Measurements from ENCODE around the gene IMMP1L.

Gene IMMP1L

DNA sequence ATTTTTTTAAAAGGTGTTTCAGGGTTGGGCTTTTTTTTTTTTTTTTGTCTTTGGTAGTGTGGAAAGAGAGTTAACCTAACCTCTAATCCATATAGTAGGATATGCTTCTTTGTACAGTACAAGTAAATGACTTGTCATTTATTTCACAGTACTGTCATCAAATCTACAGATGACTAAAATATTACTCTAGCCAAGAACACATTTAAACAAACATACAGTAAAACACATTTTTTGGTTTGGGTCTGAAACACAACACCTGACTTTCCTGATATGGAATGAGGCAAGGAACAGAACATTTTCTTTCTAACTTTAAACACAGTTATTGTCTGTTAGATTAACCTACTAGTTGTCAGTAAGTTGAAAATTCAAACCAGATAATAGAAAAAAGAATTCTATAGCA, 68.1 kb downstream of the IMMP1L start:
- Histone ChIP-seq H3K36me3 (ENCODE audit: control insufficient read depth, insufficient read depth, low read length) (no peaks in the 10 kb centered on the region), H3K27ac (ENCODE audit: insufficient read depth, low read length, poor library complexity, severe bottlenecking) (no peak overlapping the region), H3K4me1 (ENCODE audit: control insufficient read depth, insufficient read depth, low read length, poor library complexity, severe bottlenecking) (no peaks in the 10 kb centered on the region), H3K9me3 (ENCODE audit: control insufficient read depth, low read length) (no peaks in the 10 kb centered on the region), H3K27me3 (replicated peaks; ENCODE audit: control insufficient read depth, insufficient read depth, low read length, poor library complexity, severe bottlenecking) (no peaks in the 10 kb centered on the region), H3K4me3 (ENCODE audit: insufficient read depth, low read depth, low read length, poor library complexity, severe bottlenecking) (no peak overlapping the region)
- DNase-seq, result no peak

DNA sequence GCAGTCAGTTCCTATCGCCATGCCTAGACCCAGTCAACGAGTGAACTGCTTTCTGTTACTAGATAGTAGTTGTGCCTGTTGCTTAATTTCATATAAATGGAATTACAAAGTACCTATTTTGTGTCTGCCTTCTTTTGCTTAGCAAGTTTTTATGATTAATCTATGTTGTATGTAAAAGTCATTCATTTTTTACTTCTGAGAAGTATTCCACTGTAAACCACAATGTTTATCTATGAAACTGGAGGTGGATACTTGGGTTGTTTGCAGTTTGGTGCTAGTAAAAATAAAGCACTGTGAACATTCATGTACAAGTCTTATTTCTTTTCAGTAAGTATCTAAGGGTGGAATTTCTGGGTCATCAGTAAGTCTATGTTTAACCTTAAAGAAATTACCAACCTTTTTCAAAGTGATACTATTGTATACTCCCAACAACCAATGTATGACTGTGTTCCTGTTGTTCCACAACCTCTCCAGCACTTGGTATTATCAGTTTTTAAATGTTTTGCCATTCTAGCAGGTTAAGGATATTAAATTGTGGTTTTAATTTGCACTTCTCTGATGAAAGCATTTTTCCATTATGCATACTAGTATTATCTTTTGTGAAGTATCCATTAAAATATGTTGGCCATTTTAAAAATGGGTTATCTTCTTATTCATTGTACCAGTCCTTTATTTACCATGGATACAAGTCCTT, 71.5 kb downstream of the IMMP1L start:
- H3K4me3 ChIP-seq (ENCODE audit: insufficient read depth, low read depth, low read length, poor library complexity, severe bottlenecking), result no peak overlapping the region
- no peaks in the 10 kb centered on the region for H3K9me3 ChIP-seq (ENCODE audit: control insufficient read depth, low read length)
- no peak for DNase-seq
- no peaks in the 10 kb centered on the region for H3K27me3 ChIP-seq (replicated peaks; ENCODE audit: control insufficient read depth, insufficient read depth, low read length, poor library complexity, severe bottlenecking)
- H3K4me1 ChIP-seq (ENCODE audit: control insufficient read depth, insufficient read depth, low read length, poor library complexity, severe bottlenecking), result no peaks in the 10 kb centered on the region
- H3K27ac ChIP-seq (ENCODE audit: insufficient read depth, low read length, poor library complexity, severe bottlenecking), result no peak overlapping the region
- no peaks in the 10 kb centered on the region for H3K36me3 ChIP-seq (ENCODE audit: control insufficient read depth, insufficient read depth, low read length)

DNA sequence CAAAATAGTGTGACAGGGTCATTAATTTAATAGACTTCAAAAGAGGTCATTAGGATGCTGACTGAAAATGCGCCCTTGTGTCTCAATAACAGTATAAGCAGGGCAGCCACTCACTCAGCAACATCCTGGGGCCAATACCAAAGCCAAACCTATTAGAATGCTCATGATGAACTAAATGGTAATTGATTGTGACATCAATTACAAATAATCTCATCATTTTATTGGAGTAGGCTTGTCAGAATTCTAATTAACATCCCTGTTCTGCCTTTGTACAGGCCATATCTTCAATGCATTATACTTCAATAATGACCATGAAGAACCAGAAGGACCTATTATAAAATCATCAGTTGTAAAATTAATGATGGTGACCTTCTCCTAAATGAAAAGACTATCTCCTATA, 75.6 kb downstream of the IMMP1L start:
- no peak for DNase-seq
- no peaks in the 10 kb centered on the region for H3K4me1 ChIP-seq (ENCODE audit: control insufficient read depth, insufficient read depth, low read length, poor library complexity, severe bottlenecking)
- no peak overlapping the region for H3K27ac ChIP-seq (ENCODE audit: insufficient read depth, low read length, poor library complexity, severe bottlenecking)
- H3K4me3 ChIP-seq (ENCODE audit: insufficient read depth, low read depth, low read length, poor library complexity, severe bottlenecking), result no peak overlapping the region
- no peaks in the 10 kb centered on the region for H3K9me3 ChIP-seq (ENCODE audit: control insufficient read depth, low read length)
- no peaks in the 10 kb centered on the region for H3K27me3 ChIP-seq (replicated peaks; ENCODE audit: control insufficient read depth, insufficient read depth, low read length, poor library complexity, severe bottlenecking)
- H3K36me3 ChIP-seq (ENCODE audit: control insufficient read depth, insufficient read depth, low read length), result no peaks in the 10 kb centered on the region

DNA sequence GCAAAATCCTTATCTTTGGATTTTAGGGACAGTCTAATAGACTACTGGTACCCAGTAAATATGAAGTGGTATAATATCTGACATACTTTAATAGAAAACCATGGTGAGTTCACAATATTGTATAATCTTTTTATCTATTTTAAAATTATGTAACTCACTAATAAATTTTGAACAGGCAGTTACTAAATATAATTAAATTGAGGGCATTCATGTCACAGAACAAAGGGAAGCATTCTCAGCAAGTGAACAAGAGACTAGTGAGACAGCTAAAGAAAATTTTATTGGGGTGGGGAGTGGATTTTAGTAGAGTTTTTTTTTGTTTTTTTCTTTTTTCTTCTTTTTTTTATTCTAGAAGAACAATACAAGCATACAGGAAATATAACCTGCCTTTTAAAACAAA, 84.8 kb downstream of the IMMP1L start:
- H3K4me3 ChIP-seq (ENCODE audit: insufficient read depth, low read depth, low read length, poor library complexity, severe bottlenecking), result no peak overlapping the region
- no peak overlapping the region for H3K27ac ChIP-seq (ENCODE audit: insufficient read depth, low read length, poor library complexity, severe bottlenecking)
- no peaks in the 10 kb centered on the region for H3K27me3 ChIP-seq (replicated peaks; ENCODE audit: control insufficient read depth, insufficient read depth, low read length, poor library complexity, severe bottlenecking)
- DNase-seq, result no peak
- peaks cover 3% of the 10 kb centered on the region for H3K36me3 ChIP-seq (ENCODE audit: control insufficient read depth, insufficient read depth, low read length)
- H3K9me3 ChIP-seq (ENCODE audit: control insufficient read depth, low read length), result no peaks in the 10 kb centered on the region
- no peaks in the 10 kb centered on the region for H3K4me1 ChIP-seq (ENCODE audit: control insufficient read depth, insufficient read depth, low read length, poor library complexity, severe bottlenecking)

DNA sequence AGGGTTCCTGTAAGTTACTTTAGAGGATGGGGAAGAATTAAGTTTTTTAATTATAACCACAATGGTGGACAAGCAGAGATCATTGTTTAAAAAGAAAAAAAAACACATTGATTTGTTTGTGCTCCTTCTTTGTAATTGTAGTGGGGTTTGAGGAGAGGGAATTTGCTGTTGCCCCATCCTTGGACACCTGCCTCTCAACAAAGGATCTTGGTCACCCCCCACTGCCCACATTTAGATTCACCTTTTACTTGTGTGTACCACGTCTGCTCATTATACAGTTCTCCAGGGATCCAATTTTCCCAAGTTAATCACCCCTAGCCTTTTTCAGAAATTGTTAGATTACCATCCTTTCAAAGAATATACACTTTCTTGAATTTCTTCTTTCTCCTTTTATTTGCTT, 86.7 kb downstream of the IMMP1L start:
- H3K27me3 ChIP-seq (replicated peaks; ENCODE audit: control insufficient read depth, insufficient read depth, low read length, poor library complexity, severe bottlenecking), result no peaks in the 10 kb centered on the region
- H3K4me3 ChIP-seq (ENCODE audit: insufficient read depth, low read depth, low read length, poor library complexity, severe bottlenecking), result no peak overlapping the region
- no peak overlapping the region for H3K27ac ChIP-seq (ENCODE audit: insufficient read depth, low read length, poor library complexity, severe bottlenecking)
- DNase-seq, result no peak
- no peaks in the 10 kb centered on the region for H3K4me1 ChIP-seq (ENCODE audit: control insufficient read depth, insufficient read depth, low read length, poor library complexity, severe bottlenecking)
- H3K36me3 ChIP-seq (ENCODE audit: control insufficient read depth, insufficient read depth, low read length), result peaks cover 3% of the 10 kb centered on the region
- no peaks in the 10 kb centered on the region for H3K9me3 ChIP-seq (ENCODE audit: control insufficient read depth, low read length)

DNA sequence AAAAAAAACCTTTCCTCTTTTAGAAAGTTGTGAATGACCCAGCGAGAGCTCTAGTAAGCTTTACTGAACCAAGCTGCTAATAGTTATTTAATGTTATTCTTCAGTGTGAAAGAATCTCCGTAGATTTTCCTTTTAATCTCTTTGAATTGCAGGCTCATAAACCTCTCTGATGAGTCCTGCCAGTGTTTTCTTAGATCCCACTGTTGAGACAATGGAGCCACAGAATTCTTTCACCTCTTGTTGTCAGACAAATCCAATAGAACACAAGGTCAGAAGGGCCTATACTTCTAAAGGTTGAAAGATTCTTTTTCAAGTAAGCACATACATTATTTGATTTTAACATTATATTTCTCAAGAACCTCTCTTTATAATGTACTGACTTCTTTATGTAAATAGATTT, 87.6 kb downstream of the IMMP1L start:
- H3K9me3 ChIP-seq (ENCODE audit: control insufficient read depth, low read length), result no peaks in the 10 kb centered on the region
- no peaks in the 10 kb centered on the region for H3K36me3 ChIP-seq (ENCODE audit: control insufficient read depth, insufficient read depth, low read length)
- H3K27me3 ChIP-seq (replicated peaks; ENCODE audit: control insufficient read depth, insufficient read depth, low read length, poor library complexity, severe bottlenecking), result no peaks in the 10 kb centered on the region
- no peak overlapping the region for H3K27ac ChIP-seq (ENCODE audit: insufficient read depth, low read length, poor library complexity, severe bottlenecking)
- no peak overlapping the region for H3K4me3 ChIP-seq (ENCODE audit: insufficient read depth, low read depth, low read length, poor library complexity, severe bottlenecking)
- no peaks in the 10 kb centered on the region for H3K4me1 ChIP-seq (ENCODE audit: control insufficient read depth, insufficient read depth, low read length, poor library complexity, severe bottlenecking)
- DNase-seq, result no peak

DNA sequence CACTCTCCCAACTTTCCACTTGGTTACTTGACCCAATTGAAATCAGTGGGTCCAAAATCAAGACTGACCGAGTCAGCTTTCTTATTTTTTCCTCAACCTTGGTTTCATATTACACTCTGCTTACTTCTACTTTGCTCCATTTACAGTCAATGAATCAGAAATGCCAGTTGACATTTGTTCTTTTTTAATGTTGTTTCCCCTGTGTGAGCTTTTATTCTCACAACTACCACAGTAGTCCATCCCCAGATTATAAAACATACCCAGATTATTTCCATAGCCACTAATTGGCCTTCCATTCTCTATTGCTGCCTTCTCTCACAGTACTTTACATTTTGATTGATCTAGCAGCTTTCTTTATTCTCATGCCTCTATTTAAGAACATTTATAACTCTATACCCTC, 89.8 kb downstream of the IMMP1L start:
- H3K27me3 ChIP-seq (replicated peaks; ENCODE audit: control insufficient read depth, insufficient read depth, low read length, poor library complexity, severe bottlenecking), result no peaks in the 10 kb centered on the region
- no peaks in the 10 kb centered on the region for H3K36me3 ChIP-seq (ENCODE audit: control insufficient read depth, insufficient read depth, low read length)
- H3K9me3 ChIP-seq (ENCODE audit: control insufficient read depth, low read length), result no peaks in the 10 kb centered on the region
- no peak for DNase-seq
- no peak overlapping the region for H3K27ac ChIP-seq (ENCODE audit: insufficient read depth, low read length, poor library complexity, severe bottlenecking)
- no peaks in the 10 kb centered on the region for H3K4me1 ChIP-seq (ENCODE audit: control insufficient read depth, insufficient read depth, low read length, poor library complexity, severe bottlenecking)
- H3K4me3 ChIP-seq (ENCODE audit: insufficient read depth, low read depth, low read length, poor library complexity, severe bottlenecking), result no peak overlapping the region

DNA sequence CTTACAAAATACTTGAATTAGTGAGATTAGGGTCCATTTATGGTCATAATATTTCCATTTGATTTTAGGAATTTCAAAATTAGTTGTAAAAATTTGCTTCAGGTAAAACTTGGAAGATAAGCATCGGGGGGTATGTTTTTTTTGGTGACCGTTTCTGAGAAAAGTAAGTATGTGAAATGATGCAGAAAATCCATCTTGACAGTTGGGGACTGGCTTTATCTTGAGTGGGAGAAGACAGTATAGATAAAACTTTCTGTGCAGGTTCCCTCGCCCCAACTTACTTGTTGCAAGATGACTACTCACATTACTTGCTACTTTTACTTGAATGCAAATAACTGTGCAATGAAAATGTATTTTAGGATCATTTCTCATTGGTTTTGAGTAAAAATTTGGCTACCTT, 90.3 kb downstream of the IMMP1L start:
- Histone ChIP-seq H3K4me3 (ENCODE audit: insufficient read depth, low read depth, low read length, poor library complexity, severe bottlenecking) (no peak overlapping the region), H3K27me3 (replicated peaks; ENCODE audit: control insufficient read depth, insufficient read depth, low read length, poor library complexity, severe bottlenecking) (no peaks in the 10 kb centered on the region), H3K9me3 (ENCODE audit: control insufficient read depth, low read length) (no peaks in the 10 kb centered on the region), H3K4me1 (ENCODE audit: control insufficient read depth, insufficient read depth, low read length, poor library complexity, severe bottlenecking) (no peaks in the 10 kb centered on the region), H3K27ac (ENCODE audit: insufficient read depth, low read length, poor library complexity, severe bottlenecking) (no peak overlapping the region), H3K36me3 (ENCODE audit: control insufficient read depth, insufficient read depth, low read length) (no peaks in the 10 kb centered on the region)
- no peak for DNase-seq

DNA sequence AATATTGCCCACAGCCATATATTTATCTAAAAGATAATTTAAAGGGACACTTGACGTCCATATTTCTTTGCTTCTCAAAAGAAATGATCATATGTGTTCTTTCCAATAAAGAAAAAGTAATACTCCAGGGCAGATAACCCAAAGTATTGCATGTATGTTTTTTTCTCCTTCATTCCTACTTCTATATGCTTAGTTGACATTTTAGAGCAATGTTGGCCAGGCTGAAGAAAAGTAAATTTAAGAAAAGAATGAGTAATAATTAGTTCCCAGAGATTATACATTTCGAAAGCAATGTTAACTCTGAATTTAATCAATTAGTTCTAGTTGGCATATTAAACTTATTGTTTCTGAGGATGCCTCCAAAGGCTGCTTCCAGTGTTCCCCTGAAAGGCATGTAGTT, 91.6 kb downstream of the IMMP1L start:
- Histone ChIP-seq H3K9me3 (ENCODE audit: control insufficient read depth, low read length) (no peaks in the 10 kb centered on the region), H3K4me3 (ENCODE audit: insufficient read depth, low read depth, low read length, poor library complexity, severe bottlenecking) (no peak overlapping the region), H3K27ac (ENCODE audit: insufficient read depth, low read length, poor library complexity, severe bottlenecking) (no peak overlapping the region), H3K27me3 (replicated peaks; ENCODE audit: control insufficient read depth, insufficient read depth, low read length, poor library complexity, severe bottlenecking) (no peaks in the 10 kb centered on the region), H3K36me3 (ENCODE audit: control insufficient read depth, insufficient read depth, low read length) (no peaks in the 10 kb centered on the region), H3K4me1 (ENCODE audit: control insufficient read depth, insufficient read depth, low read length, poor library complexity, severe bottlenecking) (no peaks in the 10 kb centered on the region)
- DNase-seq, result no peak

DNA sequence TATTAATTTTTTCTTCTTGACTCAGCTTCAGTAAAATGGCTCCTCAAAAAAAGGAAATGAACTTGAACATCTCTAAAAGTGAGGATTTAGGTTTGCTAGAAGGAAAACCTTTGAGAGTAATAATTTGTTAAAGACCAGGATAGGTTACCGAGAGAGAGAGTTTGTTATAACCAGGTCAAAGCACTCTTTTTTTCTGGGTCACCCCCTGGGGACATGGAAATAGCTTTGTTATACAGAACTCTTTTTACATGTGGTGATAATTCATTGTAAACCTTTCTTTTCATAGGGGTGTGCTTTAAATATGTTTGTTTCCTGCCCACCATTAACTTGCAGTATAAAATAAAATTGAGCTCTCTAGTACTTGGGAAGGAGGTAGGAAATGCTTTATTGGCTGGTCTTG, 92.1 kb downstream of the IMMP1L start:
- DNase-seq, result no peak
- H3K9me3 ChIP-seq (ENCODE audit: control insufficient read depth, low read length), result no peaks in the 10 kb centered on the region
- no peaks in the 10 kb centered on the region for H3K36me3 ChIP-seq (ENCODE audit: control insufficient read depth, insufficient read depth, low read length)
- no peak overlapping the region for H3K27ac ChIP-seq (ENCODE audit: insufficient read depth, low read length, poor library complexity, severe bottlenecking)
- no peaks in the 10 kb centered on the region for H3K27me3 ChIP-seq (replicated peaks; ENCODE audit: control insufficient read depth, insufficient read depth, low read length, poor library complexity, severe bottlenecking)
- no peaks in the 10 kb centered on the region for H3K4me1 ChIP-seq (ENCODE audit: control insufficient read depth, insufficient read depth, low read length, poor library complexity, severe bottlenecking)
- H3K4me3 ChIP-seq (ENCODE audit: insufficient read depth, low read depth, low read length, poor library complexity, severe bottlenecking), result no peak overlapping the region

All from effector memory CD4-positive, alpha-beta T cell (primary cell).